ENCODE measurements around the gene CSTPP1.

CSTPP1 gene

GRCh38 chr11:46936138-46937110 lies at the start of gene CSTPP1:
Gene CSTPP1 (plus strand): TSS chr11:46936761. CDS start chr11:46936806, 45 bp downstream.
- no peak for TF ChIP-seq CTCF (conservative IDR thresholded peaks at IDR 0.05; ENCODE audit: low read depth, low read length)

GRCh38 chr11:46888636-46889035 lies 47.9 kb upstream of the CSTPP1 start:
- no peak for DNase-seq (ENCODE audit: low read depth)
- TF ChIP-seq CTCF (conservative IDR thresholded peaks at IDR 0.05; ENCODE audit: low read depth, low read length): no peak
- H3K4me3 ChIP-seq (ENCODE audit: low read length): no peak overlapping the region

More at GRCh38 chr11:46936138-46937110, at the start of gene CSTPP1:
- H3K4me3 ChIP-seq (ENCODE audit: low read length): peak within 1 kb of the TSS; percentile 90
- DNase-seq (ENCODE audit: low read depth): peak; percentile 69

GRCh38 chr11:46889251-46889650 lies 47.3 kb upstream of the CSTPP1 start:
- H3K4me3 ChIP-seq (ENCODE audit: low read length): no peak overlapping the region
- TF ChIP-seq CTCF (conservative IDR thresholded peaks at IDR 0.05; ENCODE audit: low read depth, low read length): no peak
- DNase-seq (ENCODE audit: low read depth): no peak

- DNase-seq (ENCODE audit: low read depth): peak; percentile 7
- no peak overlapping the region for H3K4me3 ChIP-seq (ENCODE audit: low read length)
- peak; percentile 90 for TF ChIP-seq CTCF (conservative IDR thresholded peaks at IDR 0.05; ENCODE audit: low read depth, low read length)
These were observed 46.7 kb upstream of the CSTPP1 start for GRCh38 chr11:46889689-46890475.

GRCh38 chr11:46890665-46891064 lies 45.9 kb upstream of the CSTPP1 start:
- no peak for TF ChIP-seq CTCF (conservative IDR thresholded peaks at IDR 0.05; ENCODE audit: low read depth, low read length)

GRCh38 chr11:46892109-46892508 lies 44.5 kb upstream of the CSTPP1 start:
- H3K4me3 ChIP-seq (ENCODE audit: low read length): no peak overlapping the region
- no peak for DNase-seq (ENCODE audit: low read depth)
- no peak for TF ChIP-seq CTCF (conservative IDR thresholded peaks at IDR 0.05; ENCODE audit: low read depth, low read length)

More at GRCh38 chr11:46890665-46891064, 45.9 kb upstream of the CSTPP1 start:
- no peak overlapping the region for H3K4me3 ChIP-seq (ENCODE audit: low read length)
- peak; percentile 49 for DNase-seq (ENCODE audit: low read depth)
